Measurements from ENCODE around the gene ARHGAP31.

- TF ChIP-seq ZNF792 (tag by site-specific recombination; IDR thresholded peaks at IDR 0.05), result no peak
- no peak for TF ChIP-seq ZNF639 (tag by site-specific recombination; IDR thresholded peaks at IDR 0.05)
- no peak for TF ChIP-seq ZFP3 (tag by site-specific recombination; IDR thresholded peaks at IDR 0.05; ENCODE audit: low read depth)
- TF ChIP-seq TCF7L2 (IDR thresholded peaks at IDR 0.05; ENCODE audit: borderline replicate concordance, low read depth, low read length), result no peak
- no peak for TF ChIP-seq ZNF747 (tag by site-specific recombination; IDR thresholded peaks at IDR 0.05)
- no peak for TF ChIP-seq ZNF202 (tag by site-specific recombination; IDR thresholded peaks at IDR 0.05; ENCODE audit: borderline replicate concordance)
- TF ChIP-seq, protein P1, sequence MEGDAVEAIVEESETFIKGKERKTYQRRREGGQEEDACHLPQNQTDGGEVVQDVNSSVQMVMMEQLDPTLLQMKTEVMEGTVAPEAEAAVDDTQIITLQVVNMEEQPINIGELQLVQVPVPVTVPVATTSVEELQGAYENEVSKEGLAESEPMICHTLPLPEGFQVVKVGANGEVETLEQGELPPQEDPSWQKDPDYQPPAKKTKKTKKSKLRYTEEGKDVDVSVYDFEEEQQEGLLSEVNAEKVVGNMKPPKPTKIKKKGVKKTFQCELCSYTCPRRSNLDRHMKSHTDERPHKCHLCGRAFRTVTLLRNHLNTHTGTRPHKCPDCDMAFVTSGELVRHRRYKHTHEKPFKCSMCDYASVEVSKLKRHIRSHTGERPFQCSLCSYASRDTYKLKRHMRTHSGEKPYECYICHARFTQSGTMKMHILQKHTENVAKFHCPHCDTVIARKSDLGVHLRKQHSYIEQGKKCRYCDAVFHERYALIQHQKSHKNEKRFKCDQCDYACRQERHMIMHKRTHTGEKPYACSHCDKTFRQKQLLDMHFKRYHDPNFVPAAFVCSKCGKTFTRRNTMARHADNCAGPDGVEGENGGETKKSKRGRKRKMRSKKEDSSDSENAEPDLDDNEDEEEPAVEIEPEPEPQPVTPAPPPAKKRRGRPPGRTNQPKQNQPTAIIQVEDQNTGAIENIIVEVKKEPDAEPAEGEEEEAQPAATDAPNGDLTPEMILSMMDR (tag by site-specific recombination; IDR thresholded peaks at IDR 0.05), result no peak
- no peak for TF ChIP-seq ZNF157 (tag by site-specific recombination; IDR thresholded peaks at IDR 0.05)
- no peak for TF ChIP-seq ZNF561 (tag by site-specific recombination; IDR thresholded peaks at IDR 0.05; ENCODE audit: borderline replicate concordance)
- TF ChIP-seq ZNF274 (IDR thresholded peaks at IDR 0.05; ENCODE audit: low read length), result no peak
- no peak for TF ChIP-seq ZNF274 (tag by site-specific recombination; IDR thresholded peaks at IDR 0.05; ENCODE audit: borderline replicate concordance)
- TF ChIP-seq ZNF626 (tag by site-specific recombination; IDR thresholded peaks at IDR 0.05), result no peak
- no peak for TF ChIP-seq KLF7 (tag by site-specific recombination; IDR thresholded peaks at IDR 0.05; ENCODE audit: borderline replicate concordance)
Observed at GRCh38 chr3:119316313-119316670, 22.1 kb downstream of the ARHGAP31 start.
